Ishikawa (cell line): Measurements from ENCODE around the gene LAX1.

ENCODE experiments used
- CEBPB ChIP-seq: IDR thresholded peaks from 2 replicates; pipeline ENCODE4 v1.6.1; 2012
- CREB1 ChIP-seq: IDR thresholded peaks from 2 replicates; pipeline ENCODE4 v1.6.1; 2012; ENCODE audit warnings: low read depth
- EGR1 ChIP-seq: IDR thresholded peaks from 2 replicates; pipeline ENCODE4 v1.6.1; 2012
- EP300 ChIP-seq: IDR thresholded peaks from 2 replicates; pipeline ENCODE4 v1.6.1; 2012; ENCODE audit warnings: borderline replicate concordance
- FOXM1 ChIP-seq: IDR thresholded peaks from 2 replicates; pipeline ENCODE4 v1.6.1; 2012; ENCODE audit warnings: low read depth, borderline replicate concordance
- NFIC ChIP-seq: IDR thresholded peaks from 2 replicates; pipeline ENCODE4 v1.6.1; 2012
- RAD21 ChIP-seq: IDR thresholded peaks from 2 replicates; pipeline ENCODE4 v1.6.1; 2012; ENCODE audit warnings: low read depth
- TAF1 ChIP-seq: IDR thresholded peaks from 2 replicates; pipeline ENCODE4 v1.6.1; 2012; ENCODE audit warnings: low read depth, mild to moderate bottlenecking
- TCF12 ChIP-seq: IDR thresholded peaks from 2 replicates; pipeline ENCODE4 v1.6.1; 2012; ENCODE audit warnings: low read depth
- TEAD4 ChIP-seq: IDR thresholded peaks from 2 replicates; pipeline ENCODE4 v1.6.1; 2012
- YY1 ChIP-seq: IDR thresholded peaks from 2 replicates; pipeline ENCODE4 v1.6.1; 2012; ENCODE audit warnings: low read depth
- ZBTB7A ChIP-seq: IDR thresholded peaks from 2 replicates; pipeline ENCODE4 v1.6.1; 2012; ENCODE audit warnings: low read depth
- TF ChIP-seq, protein P1 (sequence below): IDR thresholded peaks from 2 replicates; pipeline ENCODE4 v1.6.1; 2012
- TF ChIP-seq, protein P2 (sequence below): IDR thresholded peaks from 2 replicates; pipeline ENCODE4 v1.6.1; 2012
- TF ChIP-seq, protein P3 (sequence below): IDR thresholded peaks from 2 replicates; pipeline ENCODE4 v1.6.1; 2012; ENCODE audit warnings: low read depth, mild to moderate bottlenecking

LAX1 gene

DNA sequence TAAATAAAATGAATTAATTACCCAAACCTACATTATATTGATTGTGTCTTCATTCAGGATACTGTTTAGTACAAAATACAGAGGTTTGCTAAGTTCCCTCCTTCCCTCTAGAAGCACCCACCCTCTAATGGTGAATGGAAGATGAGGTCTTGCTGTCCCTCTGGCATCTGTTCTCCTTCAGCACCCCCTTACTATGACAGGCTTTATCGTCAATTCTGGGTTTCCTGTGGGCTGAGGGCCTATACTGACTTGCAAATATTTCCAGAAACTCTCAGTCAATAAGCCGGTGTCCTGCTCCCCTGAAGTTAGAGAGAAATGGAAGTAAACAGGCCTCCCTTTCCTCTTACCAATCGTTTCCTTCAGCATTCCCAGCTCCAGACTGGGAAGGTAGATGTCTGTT is 13.2 kb downstream of the LAX1 start:
- no peak for TF ChIP-seq TAF1

DNA sequence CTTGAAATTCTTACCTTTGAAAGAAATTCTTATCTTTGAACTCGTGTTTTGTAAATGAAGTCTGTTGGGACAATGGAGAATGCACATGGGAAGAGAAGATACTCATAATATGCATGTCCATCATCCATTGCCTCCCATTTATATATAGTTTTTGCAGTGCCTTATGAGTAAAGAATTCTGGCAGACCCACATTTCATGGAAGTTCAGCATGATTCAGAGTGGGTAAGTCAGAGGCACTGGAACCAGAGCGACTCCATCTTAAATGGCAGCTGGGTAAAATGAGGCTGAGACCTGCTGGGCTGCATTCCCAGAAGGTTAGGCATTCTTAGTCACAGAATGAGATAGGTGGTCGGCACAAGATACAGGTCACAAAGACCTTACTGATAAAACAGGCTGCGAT is 13.8 kb downstream of the LAX1 start:
- TF ChIP-seq, protein P1, sequence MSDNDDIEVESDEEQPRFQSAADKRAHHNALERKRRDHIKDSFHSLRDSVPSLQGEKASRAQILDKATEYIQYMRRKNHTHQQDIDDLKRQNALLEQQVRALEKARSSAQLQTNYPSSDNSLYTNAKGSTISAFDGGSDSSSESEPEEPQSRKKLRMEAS: no peak
- TF ChIP-seq CEBPB: no peak
- TF ChIP-seq, protein P2, sequence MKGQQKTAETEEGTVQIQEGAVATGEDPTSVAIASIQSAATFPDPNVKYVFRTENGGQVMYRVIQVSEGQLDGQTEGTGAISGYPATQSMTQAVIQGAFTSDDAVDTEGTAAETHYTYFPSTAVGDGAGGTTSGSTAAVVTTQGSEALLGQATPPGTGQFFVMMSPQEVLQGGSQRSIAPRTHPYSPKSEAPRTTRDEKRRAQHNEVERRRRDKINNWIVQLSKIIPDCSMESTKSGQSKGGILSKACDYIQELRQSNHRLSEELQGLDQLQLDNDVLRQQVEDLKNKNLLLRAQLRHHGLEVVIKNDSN: no peak
- TF ChIP-seq TCF12: no peak
- TF ChIP-seq, protein P3, sequence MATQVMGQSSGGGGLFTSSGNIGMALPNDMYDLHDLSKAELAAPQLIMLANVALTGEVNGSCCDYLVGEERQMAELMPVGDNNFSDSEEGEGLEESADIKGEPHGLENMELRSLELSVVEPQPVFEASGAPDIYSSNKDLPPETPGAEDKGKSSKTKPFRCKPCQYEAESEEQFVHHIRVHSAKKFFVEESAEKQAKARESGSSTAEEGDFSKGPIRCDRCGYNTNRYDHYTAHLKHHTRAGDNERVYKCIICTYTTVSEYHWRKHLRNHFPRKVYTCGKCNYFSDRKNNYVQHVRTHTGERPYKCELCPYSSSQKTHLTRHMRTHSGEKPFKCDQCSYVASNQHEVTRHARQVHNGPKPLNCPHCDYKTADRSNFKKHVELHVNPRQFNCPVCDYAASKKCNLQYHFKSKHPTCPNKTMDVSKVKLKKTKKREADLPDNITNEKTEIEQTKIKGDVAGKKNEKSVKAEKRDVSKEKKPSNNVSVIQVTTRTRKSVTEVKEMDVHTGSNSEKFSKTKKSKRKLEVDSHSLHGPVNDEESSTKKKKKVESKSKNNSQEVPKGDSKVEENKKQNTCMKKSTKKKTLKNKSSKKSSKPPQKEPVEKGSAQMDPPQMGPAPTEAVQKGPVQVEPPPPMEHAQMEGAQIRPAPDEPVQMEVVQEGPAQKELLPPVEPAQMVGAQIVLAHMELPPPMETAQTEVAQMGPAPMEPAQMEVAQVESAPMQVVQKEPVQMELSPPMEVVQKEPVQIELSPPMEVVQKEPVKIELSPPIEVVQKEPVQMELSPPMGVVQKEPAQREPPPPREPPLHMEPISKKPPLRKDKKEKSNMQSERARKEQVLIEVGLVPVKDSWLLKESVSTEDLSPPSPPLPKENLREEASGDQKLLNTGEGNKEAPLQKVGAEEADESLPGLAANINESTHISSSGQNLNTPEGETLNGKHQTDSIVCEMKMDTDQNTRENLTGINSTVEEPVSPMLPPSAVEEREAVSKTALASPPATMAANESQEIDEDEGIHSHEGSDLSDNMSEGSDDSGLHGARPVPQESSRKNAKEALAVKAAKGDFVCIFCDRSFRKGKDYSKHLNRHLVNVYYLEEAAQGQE: no peak
- no peak for TF ChIP-seq EP300
- no peak for TF ChIP-seq YY1
- no peak for TF ChIP-seq TAF1
- TF ChIP-seq FOXM1: no peak
- no peak for TF ChIP-seq TEAD4
- TF ChIP-seq CREB1: no peak
- no peak for TF ChIP-seq ZBTB7A
- TF ChIP-seq RAD21: no peak
- no peak for TF ChIP-seq NFIC
- no peak for TF ChIP-seq EGR1

DNA sequence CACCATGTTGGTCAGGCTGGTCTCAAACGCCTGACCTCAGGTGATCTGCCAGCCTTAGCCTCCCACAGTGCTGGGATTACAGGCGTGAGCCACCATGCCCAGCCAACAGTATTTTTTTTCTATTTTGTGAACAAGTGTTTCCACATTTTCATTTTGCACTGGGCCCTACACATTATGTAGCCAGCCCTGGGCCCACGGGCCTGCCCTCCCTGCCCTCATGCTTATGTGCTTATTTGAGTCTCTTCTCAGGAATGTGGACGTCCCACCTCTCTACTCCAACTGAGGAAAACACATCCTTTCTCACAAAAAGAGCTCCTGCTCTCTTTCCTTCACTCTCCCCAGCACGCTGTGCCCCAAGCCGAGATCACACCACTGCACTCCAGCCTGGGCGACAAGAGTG is 17.0 kb downstream of the LAX1 start:
- TF ChIP-seq FOXM1 (no peak), NFIC (no peak), CEBPB (no peak), TAF1 (no peak)
- TF ChIP-seq, protein P2: no peak

DNA sequence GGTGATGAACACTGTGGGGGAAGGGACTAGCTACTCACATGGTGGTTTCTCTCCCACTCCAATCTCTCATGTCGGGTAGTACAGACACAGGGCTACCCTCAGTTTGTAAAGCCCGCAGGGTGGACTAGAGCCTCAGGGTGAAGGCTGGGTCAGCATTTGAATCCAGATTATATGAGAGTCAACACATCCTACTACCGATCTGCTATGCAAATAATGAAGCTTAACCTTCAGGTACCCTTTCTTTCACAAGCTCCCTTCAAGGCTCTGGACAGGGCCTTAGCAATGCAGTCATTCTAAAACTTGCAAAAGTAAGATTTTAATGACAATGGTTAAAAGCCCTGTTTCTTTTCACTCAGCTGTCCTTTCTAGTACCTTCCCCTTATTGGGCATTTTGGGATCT is 25.0 kb downstream of the LAX1 start:
- TF ChIP-seq CEBPB (no peak), YY1 (no peak), EGR1 (no peak), NFIC (no peak), TCF12 (no peak), CREB1 (no peak), EP300 (no peak), FOXM1 (no peak), TAF1 (no peak), ZBTB7A (no peak)
- TF ChIP-seq, protein P3: no peak
- TF ChIP-seq, protein P1: no peak

DNA sequence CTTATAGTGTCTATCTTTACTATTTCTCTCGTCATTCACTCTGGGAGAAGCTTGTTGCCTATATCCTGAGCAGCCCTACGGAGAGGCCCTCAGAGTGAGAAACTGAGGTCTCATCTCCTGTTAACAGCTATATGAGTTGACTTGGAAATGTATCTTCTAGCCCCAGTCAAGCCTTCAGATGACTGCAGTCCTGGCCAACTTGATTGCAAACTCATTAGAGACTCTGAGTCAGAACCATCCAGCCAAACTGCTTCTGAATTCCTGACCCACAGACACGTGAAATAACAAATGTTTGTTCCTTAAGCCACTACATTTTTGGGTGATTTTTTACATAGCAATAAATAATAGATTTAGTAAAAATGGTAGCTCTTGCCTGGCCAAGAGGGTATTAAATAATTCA is 26.5 kb downstream of the LAX1 start:
- TF ChIP-seq, protein P3: no peak
- TF ChIP-seq, protein P2: no peak
- TF ChIP-seq EP300 (no peak), ZBTB7A (no peak), TAF1 (no peak), TCF12 (no peak), CEBPB (no peak), RAD21 (no peak), EGR1 (no peak), CREB1 (no peak), TEAD4 (no peak), YY1 (no peak), FOXM1 (no peak), NFIC (no peak)
- TF ChIP-seq, protein P1: no peak
